Melanocyte of skin (primary cell): ENCODE results near the gene LINC00632. TPM values are rescaled to one million over a fixed set of nuclear protein-coding genes. Genes with fewer than 3 reads are reported as not detected.

Experiments used
- total RNA-seq, 2 donors: library from RNA; depleted of rRNA; stranded (reverse); fragments of >200 nt; gene quantifications; 2 replicates each; pipeline ENCODE4 v1.2.3, GENCODE V29; 2012

LINC00632 gene
- 1 to 10 TPM; 3.3 to 6.5 TPM for total RNA-seq

DNA sequence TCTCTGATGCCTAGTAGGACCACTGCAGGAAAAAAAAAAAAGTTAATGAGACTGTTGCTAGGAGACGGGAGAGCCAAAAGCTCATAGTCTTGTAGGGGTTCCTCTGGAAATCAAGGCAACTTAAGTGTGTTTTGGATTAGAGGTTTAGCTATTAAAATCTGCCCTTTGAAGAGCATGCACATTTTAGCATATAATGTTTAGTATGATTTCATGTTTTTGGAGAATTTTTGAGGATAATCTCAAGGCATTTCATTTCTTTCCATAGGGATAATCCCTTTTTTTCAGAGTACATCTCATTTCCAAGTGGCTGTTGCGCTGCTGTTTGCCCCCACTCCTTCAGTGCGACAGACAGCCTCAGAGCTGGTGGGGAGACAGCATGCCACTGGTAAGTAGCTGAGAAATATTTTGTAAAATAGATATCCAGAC is at the start of gene LINC00632:
Gene LINC00632 (plus strand): TSS at position 339 of the 426 bp plus-strand sequence.

Other genes with a start within 250 kb of the LINC00632 start
- not detected for gene SOX3, start 204.7 kb upstream of the LINC00632 start, total RNA-seq